Mammary microvascular endothelial cell (primary cell): ENCODE data around the gene SLC35E4. TPM values are rescaled to one million over a fixed set of nuclear protein-coding genes. Genes with fewer than 3 reads are reported as not detected.

Experiments used
- total RNA-seq: library from RNA; depleted of rRNA; stranded (reverse); fragments of >200 nt; gene quantifications from 2 replicates; pipeline ENCODE4 v1.2.3, GENCODE V29; 2015

Gene SLC35E4
- total RNA-seq, result 28.3 and 31.1 TPM in 2 replicates

GRCh38 chr22:30635273-30636225 lies at the start of gene SLC35E4:
SLC35E4 (plus strand) TSS chr22:30635781; CDS start chr22:30636451, 670 bp downstream.

GRCh38 chr22:30591588-30592359 lies 43.8 kb upstream of the SLC35E4 start, which contains the start of gene PES1:
PES1 (minus strand) TSS chr22:30591910; CDS start chr22:30591833, 77 bp downstream.

GRCh38 chr22:30606455-30607299 lies 28.9 kb upstream of the SLC35E4 start, which contains the start of gene TCN2:
TCN2 (plus strand) TSS chr22:30607174; CDS start chr22:30607332, 158 bp downstream.

GRCh38 chr22:30667494-30668385 lies 32.2 kb downstream of the SLC35E4 start, which contains the start of gene DUSP18:
DUSP18 (minus strand) TSS chr22:30667875; CDS start chr22:30664003, 3,872 bp downstream.

GRCh38 chr22:30694640-30695350 lies 59.2 kb downstream of the SLC35E4 start, which contains the start of gene OSBP2:
OSBP2 (plus strand) TSS chr22:30694874; CDS start chr22:30694910, 36 bp downstream.

Other genes with a start within 250 kb of the SLC35E4 start
- gene RNF215, start 248.4 kb upstream of the SLC35E4 start, total RNA-seq, result 7.8 and 8.1 TPM in 2 replicates
- gene SEC14L2, start 238.8 kb upstream of the SLC35E4 start, total RNA-seq, result 33.0 and 36.9 TPM in 2 replicates
- 106 and 127 TPM in 2 replicates for gene MTFP1, start 210.0 kb upstream of the SLC35E4 start, total RNA-seq
- not detected in 2 replicates for gene SEC14L3, start 163.8 kb upstream of the SLC35E4 start, total RNA-seq
- 0.15 and 0.53 TPM in 2 replicates for gene SEC14L4, start 130.1 kb upstream of the SLC35E4 start, total RNA-seq
- not detected in 2 replicates for gene SEC14L6, start 89.0 kb upstream of the SLC35E4 start, total RNA-seq
- gene GAL3ST1, start 61.1 kb upstream of the SLC35E4 start, total RNA-seq, result not detected in 2 replicates
- gene PES1, start 43.9 kb upstream of the SLC35E4 start, total RNA-seq, result 85.1 and 96.2 TPM in 2 replicates
- 56.9 and 74.3 TPM in 2 replicates for gene TCN2, start 28.6 kb upstream of the SLC35E4 start, total RNA-seq
- 10.6 and 12.1 TPM in 2 replicates for gene DUSP18, start 32.1 kb downstream of the SLC35E4 start, total RNA-seq
- 2.3 and 2.9 TPM in 2 replicates for gene OSBP2, start 59.1 kb downstream of the SLC35E4 start, total RNA-seq